Measurements from ENCODE around the gene SCN7A.
"Not testable (repeated sequence)": the region's sequence is repeated elsewhere in the genome, so short reads cannot be mapped to it uniquely, and the experiment has no call there.

The SCN7A gene

GRCh38 chr2:166360426-166360825, 133.6 kb downstream of the SCN7A start:
- DNase-seq (ENCODE audit: low read depth, low spot score): no peak

- not testable (repeated sequence) for DNase-seq (ENCODE audit: low read depth, low spot score)
These were observed 136.1 kb downstream of the SCN7A start for GRCh38 chr2:166357950-166358321.

GRCh38 chr2:166357068-166357949, 136.7 kb downstream of the SCN7A start:
- no peak for DNase-seq (ENCODE audit: low read depth, low spot score)

Measured in ELF-1 (cell line).